Stimulated activated CD4-positive, alpha-beta T cell treated with anti-CD3 and anti-CD28 coated beads, TNF-alpha, amount 100 ng/mL, for 24 hours (primary cell): ENCODE data around the gene ARPC5.
"Not testable (repeated sequence)": the region's sequence is repeated elsewhere in the genome, so short reads cannot be mapped to it uniquely, and the experiment has no call there.

Experiments used
- DNase-seq, 3 experiments: peaks; one replicate each; pipeline ENCODE4 v3.0.0-alpha.2; 2020; ENCODE audit warnings: low read depth in 3 of 3

Gene ARPC5

GRCh38 chr1:183635606-183636333 lies at the start of gene ARPC5:
ARPC5 (minus strand) TSS chr1:183635783; CDS start chr1:183635659, 124 bp downstream.
- DNase-seq: peak; percentile 93 to 97 (median 94)

DNA sequence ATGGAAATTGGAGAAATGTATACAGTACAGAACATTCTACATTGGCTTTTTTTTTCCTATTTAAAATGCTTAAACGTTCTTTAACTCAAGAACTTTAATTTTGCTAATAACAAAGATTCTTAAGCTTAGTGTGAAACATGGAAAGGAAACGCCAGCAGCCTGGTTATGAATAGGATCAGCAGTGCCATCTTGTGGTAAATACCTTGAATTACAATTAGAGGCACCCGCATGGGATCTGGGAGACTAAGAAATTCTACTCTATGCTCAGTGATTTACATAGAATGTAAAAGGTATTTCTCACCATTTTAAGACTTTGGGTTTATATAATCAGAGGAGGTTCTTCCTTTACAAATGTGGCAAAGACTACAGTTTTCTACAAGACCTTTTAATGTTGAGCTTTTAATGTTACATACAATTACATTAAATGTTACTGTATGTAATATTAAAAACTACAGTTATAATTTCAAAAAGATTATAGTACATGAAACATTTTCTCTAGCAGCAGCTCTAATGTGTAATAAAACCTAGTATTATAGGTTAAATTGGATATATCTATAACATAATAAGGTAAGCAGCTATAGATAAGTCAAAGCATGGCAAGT lies 49.6 kb upstream of the ARPC5 start:
- peak in 2 of 3 experiments; percentile 9 for DNase-seq

GRCh38 chr1:183679363-183679762 lies 43.8 kb upstream of the ARPC5 start:
- DNase-seq: not testable (repeated sequence)

GRCh38 chr1:183678819-183679218 lies 43.2 kb upstream of the ARPC5 start:
- no peak for DNase-seq

GRCh38 chr1:183676586-183677189 lies 41.1 kb upstream of the ARPC5 start:
- no peak for DNase-seq

DNA sequence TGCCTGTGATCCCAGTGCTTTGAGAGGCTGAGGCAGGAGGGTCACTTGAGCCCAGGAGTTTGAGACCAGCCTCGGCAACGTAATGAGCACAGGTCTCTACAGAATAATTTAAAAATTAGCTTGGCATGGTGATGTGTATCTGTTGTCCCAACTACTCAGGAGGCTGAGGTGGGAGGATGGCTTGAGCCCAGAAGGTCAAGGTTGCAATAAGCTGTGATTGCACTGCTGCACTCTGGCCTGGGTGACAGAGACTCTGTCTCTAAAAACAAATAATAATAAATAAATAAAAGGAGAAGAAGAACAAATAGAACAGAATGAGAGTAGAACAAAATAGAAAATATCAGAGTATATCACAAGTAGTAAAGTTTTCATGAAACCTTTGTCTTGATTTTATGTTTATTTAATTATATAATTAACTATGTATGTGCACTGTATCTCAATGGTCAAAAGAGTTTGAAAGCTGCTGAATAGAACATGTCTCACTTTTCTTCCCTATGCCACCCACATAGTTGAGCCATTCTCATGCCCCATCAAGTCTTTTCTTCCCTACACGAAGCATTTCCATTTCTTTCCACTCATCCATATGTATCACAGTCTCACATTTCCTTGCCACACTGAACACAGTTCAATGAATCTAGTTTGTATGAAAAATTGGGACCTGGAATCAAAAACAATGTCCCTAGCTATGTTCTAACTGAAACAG lies 40.5 kb upstream of the ARPC5 start:
- DNase-seq: no peak

DNA sequence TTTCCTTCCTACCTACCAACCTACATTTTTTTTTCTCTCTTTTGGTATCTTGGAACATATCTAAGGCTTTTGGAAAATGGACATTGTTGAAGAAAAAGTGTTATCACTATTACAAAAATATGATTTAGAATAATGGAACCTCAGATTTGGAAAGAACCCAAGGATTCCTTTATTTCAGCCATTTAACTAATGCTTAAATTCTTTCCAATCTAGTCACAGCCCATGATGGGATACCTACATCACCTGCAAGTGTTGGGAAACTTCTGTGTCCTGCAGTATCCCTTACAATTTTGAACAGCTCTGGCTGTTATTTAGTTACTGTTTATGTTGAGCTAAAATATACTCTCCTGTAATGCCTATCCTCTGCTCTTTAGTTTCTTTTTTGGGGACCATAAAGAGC lies 39.8 kb upstream of the ARPC5 start:
- DNase-seq: no peak

GRCh38 chr1:183674886-183675285 lies 39.3 kb upstream of the ARPC5 start:
- no peak for DNase-seq

GRCh38 chr1:183674339-183674738 lies 38.8 kb upstream of the ARPC5 start:
- DNase-seq: no peak

DNA sequence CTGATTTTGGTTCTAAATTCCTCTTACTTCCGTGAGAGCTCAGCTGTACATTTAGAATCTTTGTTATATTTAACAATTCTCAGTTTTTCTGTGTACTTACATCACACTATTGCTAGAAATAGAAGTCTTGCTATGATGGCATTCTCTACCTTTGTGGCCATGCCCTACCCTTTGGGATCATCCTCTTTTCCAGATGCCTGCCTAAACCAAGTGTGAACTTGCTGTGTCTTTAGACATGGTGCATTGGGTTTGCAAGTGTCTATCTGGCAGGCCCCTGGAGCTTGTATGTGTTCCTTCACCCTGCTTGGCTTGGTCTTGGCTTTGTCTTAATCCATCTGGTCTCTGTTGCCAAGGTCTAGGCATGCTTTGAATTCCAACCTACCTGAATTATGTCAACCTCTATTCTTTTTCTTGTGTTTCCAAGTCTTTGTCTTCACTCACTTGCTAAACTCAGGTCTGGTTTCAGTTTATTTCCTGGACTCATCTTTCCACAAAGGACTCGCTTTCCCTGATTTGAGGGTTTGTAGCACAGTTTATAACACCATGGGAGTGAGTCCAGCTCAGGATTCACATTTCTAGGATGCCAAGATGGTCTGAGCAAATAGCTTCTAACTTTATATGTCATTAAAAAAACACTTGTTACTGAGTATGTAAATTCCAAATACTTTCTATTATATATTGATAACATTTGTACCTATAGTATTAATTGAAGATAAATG lies 38.2 kb upstream of the ARPC5 start:
- DNase-seq: no peak

DNA sequence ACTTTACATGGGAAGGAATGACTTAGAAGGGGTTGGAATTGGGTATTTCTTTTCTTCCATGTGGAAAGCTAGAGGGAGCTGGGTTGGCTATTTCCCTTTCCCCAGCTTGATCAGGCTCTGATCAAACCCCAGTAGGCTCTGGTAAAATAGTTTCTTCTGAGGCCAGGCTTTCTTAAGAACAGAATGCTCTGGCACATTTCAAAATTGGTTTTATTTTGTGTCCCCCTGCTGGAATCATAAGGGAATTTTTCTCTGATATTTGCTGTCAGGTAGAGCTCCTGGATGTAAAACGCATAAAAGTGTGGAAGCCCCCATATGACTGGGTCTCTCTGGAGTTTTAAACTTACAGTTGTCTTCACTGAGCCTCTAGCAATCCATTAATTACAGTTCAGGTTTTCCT lies 34.6 kb upstream of the ARPC5 start:
- DNase-seq: no peak

GRCh38 chr1:183656355-183656754 lies 20.8 kb upstream of the ARPC5 start:
- no peak for DNase-seq

GRCh38 chr1:183655562-183656075 lies 20.0 kb upstream of the ARPC5 start:
- DNase-seq: peak; percentile 54 to 71 (median 58)

DNA sequence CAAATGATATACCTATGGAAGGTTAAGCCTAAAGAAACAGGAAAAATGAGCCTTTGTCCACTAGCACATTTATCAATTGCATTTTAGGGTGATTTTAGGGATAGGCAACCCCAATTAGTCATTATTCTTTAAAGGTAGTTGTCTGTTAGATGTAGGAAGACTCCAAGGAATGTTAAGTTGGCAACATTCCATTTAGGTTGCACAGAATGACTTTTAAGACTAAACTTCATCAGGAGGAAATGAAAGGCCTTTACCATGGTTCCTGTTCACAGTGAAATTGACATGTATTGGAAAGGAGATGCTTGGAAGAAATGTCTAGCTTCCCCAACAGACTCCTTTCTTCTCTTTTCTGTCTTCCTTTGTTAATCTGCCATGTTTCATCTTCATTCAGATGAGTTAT lies 19.1 kb upstream of the ARPC5 start:
- DNase-seq: no peak

DNA sequence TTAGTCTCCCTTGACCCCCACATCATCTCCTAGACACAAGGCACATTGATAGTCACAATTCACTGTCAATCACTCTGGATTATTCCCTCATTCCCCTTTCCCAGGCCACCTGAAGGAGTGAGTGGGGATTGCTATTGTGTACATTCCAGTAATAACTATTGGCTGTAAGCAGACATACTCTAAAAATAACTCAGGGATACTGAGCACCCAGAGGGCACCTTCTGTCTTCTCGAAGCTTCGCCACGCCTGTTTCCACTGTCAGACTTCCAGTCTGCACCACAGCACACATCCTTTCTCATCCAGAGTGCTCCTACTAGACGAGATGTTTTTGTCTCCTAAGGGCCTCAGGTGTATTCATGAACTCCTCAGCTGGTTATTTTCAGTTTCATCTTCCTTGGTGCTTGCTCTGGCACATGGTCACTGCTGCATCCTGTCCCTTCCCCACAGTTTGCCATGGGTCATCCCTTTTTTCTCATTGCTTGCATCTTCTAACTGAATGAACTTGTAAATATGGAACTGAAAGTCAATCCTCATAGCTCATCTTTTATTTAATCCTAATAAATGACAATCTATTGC lies 18.4 kb upstream of the ARPC5 start:
- DNase-seq: no peak

DNA sequence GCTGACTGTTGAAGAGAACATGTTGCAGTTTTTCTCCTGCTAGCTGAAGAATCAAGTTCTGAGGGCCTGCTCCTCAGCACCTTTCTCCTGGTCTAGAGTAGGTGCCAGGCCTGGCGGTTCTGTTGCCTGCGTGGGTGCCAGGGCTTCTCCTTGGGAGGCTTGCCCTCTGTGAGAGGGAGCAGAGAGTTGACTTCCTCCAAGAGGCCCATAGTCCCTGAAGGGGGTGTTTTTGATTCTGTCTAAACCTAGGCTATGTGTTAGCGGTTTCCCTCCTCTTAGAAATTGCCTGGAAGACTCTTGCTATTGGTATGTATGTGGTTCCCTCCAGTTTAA lies 17.8 kb upstream of the ARPC5 start:
- no peak for DNase-seq

DNA sequence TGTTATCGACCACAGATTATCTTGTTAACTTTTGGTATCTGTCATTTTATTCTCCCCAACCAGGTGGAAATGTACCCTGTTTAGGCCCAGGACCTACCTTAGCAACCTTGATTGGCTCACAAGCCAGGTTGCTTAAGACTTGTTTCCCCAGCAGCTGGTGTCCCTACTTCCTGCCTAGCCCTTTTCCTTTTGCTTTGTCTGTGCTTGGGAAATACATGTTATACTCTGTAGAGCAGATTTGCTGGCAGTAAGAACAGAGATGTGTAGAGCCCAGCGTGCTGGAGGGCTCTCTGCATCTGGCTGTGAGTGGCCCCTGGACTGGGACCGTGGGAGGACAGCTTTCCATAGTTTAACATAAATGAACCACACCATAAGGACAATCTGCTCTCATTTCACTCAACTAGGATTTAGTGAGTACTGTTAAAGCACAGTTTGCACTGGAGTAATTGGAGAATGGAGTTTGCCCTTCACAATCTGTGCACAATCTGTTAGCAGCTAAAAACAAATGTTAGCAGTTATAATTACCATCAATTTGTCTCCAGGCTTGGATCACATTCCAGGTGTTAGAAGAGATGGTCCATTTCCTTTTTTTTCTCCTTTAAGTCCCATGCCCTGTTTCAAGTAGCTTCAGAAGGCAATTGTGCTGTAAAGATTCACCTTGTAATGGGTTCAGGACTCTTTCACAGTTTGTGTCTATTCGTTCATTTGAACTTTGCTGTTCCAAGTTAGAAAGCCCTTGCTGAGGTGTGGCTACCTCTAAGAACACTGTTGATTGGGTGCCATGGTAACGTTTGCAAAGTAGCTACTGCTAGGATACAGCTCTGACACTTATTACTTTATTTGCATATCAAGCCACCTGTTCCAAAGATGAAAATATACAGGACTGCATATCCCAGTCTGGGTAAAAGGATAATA lies 17.2 kb upstream of the ARPC5 start, which contains the start of gene APOBEC4:
Gene APOBEC4, minus strand, starts transcription at position 770 of the 915 bp plus-strand sequence. CDS start 4,535 bp downstream, outside the sequence.
- DNase-seq: no peak

DNA sequence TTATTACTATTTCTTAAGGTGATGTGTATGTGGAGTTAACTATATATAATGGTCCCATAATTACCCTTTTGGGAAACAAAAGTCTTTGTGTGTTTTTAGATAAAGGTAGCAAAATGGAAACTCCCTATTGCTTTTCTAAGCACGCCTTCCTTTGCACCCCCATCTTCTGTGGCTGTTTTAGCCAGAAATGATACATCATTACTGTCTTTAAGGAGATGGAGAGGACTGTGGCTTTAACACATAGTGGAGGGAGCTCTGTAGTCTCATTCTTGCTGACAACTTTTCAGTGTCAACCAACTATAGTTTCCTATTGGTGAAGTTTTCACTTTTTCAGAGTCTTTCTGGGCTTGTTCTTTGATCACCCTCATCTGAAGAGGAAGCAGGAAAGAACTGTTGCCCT lies 16.5 kb upstream of the ARPC5 start:
- no peak for DNase-seq

DNA sequence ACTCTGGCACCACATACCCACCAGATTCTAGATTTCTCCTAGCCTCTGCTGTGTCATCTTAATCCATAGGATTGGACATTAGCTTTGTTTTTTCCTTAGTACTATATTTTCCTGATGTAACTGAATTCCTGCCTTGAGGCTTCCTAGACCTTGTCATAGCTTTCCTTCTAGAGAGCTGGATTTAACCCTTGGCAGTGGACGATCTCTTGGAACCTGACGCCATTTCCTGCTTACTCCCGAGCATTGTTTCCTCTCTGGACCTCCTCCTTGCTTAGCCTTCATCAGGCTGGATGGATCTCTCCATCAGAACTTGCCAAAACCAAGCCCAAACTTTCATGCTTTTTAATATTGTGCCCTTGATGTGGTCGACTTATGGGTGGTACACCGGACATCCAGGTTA lies 16.0 kb upstream of the ARPC5 start:
- no peak for DNase-seq

DNA sequence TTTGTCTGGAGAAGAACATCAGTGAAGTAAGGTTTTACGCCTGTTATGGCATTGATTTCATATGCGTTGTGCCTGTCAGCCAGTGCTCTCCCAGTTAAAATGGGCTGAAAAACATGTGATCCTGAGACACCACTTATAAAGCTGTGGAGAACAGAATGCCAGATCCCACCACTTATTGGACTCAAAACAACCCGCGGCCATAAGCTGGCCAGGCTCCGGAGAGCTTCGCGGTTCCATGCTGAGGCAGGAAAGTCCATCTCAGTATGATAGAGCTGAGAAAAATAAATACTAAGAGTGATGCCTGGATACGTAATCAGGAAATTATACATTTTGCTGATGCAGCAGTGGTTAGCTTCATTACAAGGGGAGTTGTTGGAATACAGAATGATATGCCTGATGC lies 12.5 kb upstream of the ARPC5 start:
- no peak for DNase-seq
